ENCODE data around the gene HDAC4.

Gene HDAC4

GRCh38 chr2:239160226-239161143 lies 240.3 kb downstream of the HDAC4 start:
- DNase-seq, result no peak

GRCh38 chr2:239159476-239159911 lies 241.3 kb downstream of the HDAC4 start:
- no peak for DNase-seq

- no peak for DNase-seq
These were observed 242.0 kb downstream of the HDAC4 start for GRCh38 chr2:239158641-239159475.

- DNase-seq, result no peak
These were observed 243.0 kb downstream of the HDAC4 start for GRCh38 chr2:239157771-239158170.

GRCh38 chr2:239157269-239157668 lies 243.6 kb downstream of the HDAC4 start:
- no peak for DNase-seq

- DNase-seq, result no peak
These were observed 244.1 kb downstream of the HDAC4 start for GRCh38 chr2:239156516-239157265.

DNA sequence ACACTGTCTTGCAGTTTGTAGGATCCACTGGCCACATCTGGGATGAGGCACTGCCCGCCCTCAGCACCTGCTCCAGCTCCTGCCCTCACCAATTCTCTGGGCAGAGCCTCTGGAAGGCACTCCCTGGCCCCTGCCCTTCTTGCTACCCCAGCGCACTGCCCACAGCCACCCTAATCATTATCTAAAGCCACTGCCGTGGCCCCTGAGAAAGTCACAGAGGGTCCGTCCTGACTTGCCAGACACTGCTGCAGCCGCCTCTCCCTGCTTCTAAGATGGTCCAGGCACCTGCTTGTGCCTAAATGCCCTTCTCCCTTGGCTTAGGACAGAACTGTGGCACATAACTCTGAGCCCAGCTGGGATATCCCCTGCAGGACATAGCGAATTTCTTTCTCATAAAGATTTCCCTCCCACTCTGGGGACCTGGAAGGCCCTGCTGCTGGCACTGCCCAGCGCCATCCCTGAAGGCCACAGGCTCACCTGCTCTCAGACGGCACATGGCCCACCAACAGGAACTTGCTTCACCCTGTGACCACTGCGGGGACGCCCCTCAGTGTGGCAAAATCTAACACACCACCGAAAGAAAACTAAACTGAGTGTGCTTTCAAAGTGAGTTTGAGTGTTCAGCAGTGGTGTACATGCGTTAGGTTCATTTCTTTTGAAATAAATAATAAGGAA lies 244.9 kb downstream of the HDAC4 start:
- no peak for DNase-seq

GRCh38 chr2:239154971-239155805 lies 245.6 kb downstream of the HDAC4 start:
- no peak for DNase-seq

GRCh38 chr2:239153806-239154591 lies 246.8 kb downstream of the HDAC4 start:
- DNase-seq, result no peak

DNA sequence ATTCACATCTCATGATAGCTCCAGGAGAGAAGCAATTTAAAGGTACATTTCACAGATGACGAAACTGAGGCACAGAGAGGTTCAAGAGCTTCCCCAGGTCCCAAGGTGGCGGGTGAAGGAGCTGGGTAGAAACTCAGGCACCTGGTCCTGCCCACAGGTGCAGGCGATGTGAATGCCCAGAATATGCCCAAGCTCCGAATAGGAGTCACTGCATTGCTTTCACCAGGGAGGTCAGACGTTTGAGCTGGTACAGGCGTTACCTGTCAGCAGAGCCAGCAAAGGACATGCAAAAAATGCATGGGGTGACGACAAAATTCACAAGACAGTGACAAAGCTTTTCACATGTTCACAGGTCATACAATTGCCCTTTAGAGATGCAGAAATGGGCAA lies 247.9 kb downstream of the HDAC4 start:
- no peak for DNase-seq

DNA sequence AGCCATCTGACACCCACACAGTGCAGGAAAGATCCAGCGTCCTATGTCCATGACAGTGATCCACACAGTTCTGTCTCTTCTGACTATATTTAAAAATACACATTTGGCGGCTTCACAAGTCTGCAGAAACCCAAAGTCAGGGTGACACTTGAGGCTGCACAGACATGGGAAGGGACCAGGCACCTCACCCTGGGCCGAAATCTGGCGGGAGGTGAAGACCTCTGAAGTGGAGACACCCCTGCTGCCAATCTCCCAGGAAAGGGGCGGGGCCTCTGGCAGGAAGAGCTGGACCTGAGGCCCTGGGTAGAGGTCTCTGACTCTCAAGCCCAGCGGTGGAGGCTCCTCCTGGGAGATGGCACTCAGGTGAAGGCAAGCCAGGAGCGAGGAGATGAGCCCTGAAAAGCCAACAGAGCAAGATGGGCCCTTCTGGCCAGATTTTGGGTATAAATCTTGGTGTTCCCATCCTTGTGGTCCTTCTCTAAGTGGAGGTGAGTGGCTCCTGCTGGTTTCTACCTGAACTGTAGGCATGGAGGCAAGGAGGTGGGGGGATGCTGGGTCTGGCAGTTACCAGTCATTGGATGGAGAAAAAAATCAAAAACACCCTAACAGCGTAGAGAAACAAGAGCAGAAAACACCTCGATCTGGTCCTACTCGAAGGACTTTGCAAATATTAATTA lies 248.4 kb downstream of the HDAC4 start:
- no peak for DNase-seq

DNA sequence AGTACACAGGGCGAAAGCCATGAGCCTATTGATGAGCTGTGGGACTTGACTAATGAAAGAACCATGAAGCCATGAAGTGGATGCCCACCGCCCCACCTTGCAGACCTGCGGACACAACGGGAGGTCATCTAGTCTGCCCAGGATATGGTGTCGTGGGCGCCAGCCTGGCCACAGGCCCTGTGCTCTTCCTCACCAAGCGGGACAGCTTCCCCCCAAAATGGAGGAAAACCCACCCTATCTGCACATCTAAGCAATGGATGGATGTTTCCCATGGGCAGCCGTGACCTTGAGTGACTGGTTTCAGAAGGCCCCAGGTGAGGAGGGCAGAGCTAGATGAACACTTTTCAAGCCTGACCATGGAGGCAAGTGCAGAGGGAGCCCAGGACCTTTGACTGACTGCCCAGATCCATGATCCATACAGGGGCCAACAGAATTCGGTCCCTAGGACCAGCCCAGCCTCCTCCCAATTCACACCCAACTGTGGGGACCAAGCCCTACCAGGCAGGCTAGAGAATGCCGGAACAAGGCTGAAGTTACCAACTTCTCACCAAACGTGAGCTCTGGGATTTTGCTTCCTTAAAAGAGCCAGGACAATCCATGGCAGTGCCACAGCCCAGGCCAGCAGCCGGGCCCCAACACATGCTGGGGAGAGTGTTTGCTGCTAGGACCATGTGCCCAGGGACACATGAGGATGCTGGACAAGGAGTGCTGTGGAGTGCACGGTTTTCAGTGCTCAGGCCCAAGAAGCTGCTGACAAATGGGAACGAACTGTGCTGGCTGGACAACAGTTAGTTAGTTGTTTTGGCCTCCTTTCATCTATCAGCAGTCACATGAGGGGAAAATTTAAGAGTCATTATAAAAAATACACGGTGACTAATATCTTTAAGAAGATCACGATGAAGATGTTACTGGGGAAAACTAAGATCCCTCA lies 249.4 kb downstream of the HDAC4 start:
- no peak for DNase-seq

DNA sequence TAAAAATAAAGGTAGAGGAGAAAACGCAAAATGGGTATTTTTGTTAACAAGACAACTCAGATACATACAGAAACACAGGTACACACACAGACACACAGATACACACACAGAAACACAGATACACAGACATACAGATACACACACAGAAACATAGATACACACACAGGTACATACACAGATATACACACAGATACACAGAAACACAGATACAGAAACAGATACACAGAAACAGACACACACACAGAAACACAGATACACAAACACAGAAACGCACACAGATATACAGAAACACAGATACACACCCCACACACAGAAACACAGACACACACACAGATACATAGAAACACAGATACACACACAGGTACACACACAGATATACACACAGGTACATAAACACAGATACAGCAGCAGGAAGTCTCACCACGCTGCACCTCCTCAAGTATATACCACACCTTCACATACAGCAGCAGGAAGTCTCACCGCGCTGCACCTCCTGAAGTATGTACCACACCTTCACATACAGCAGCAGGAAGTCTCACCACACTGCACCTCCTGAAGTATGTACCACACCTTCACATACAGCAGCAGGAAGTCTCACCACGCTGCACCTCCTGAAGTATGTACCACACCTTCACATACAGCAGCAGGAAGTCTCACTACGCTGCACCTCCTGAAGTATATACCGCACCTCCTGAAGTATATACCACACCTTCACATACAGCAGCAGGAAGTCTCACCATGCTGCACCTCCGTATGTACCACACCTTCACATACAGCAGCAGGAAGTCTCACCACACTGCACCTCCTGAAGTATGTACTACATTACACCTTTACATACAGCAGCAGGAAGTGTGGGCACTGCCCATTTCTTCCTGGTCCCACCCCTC lies 250.5 kb downstream of the HDAC4 start:
- no peak for DNase-seq

DNA sequence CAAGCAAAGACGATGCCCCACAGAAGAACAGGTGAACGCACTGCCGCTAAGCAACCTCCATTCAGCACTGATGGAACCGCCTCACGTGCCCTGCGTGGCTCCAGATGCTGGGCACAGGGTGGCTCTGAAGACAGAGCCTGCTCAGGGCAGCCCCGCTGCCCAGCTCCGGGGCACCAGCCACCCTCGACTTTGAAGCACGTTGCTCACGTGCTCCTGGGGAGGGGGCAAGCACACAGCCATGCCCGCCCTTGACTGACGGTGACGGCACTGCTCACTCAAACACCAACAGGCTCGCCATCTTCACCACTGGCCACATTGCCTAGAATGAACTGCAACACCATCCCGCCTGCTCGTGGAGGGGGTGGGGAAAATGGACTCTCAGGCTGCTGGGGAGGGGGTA lies 251.3 kb downstream of the HDAC4 start:
- DNase-seq, result no peak

- no peak for DNase-seq
These were observed 252.2 kb downstream of the HDAC4 start for GRCh38 chr2:239148495-239149200.

- DNase-seq, result no peak
These were observed 253.4 kb downstream of the HDAC4 start for GRCh38 chr2:239147376-239147775.

DNA sequence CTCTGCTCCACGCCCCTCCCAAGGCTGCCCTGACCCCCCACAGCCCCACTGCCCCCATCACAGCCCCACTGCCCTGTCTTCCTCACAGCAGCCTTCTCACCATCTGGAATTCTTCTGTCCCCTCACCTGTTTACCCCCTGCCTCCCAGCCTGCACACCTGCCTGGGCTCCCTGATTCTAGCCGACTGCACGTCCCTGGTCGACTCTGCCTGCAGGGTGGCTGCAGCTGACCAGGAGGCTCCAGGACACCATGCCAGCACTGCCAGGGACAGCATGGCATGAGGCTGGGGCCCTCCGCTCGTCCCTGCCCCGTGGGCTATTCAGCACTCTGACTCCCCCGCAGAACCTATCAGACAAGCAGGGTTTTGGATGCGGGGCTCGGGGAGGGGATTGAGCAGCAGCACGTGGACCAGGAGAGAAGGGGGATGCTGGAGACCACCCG lies 254.1 kb downstream of the HDAC4 start:
- no peak for DNase-seq
